ENCODE measurements around the gene DPP8.

DNA sequence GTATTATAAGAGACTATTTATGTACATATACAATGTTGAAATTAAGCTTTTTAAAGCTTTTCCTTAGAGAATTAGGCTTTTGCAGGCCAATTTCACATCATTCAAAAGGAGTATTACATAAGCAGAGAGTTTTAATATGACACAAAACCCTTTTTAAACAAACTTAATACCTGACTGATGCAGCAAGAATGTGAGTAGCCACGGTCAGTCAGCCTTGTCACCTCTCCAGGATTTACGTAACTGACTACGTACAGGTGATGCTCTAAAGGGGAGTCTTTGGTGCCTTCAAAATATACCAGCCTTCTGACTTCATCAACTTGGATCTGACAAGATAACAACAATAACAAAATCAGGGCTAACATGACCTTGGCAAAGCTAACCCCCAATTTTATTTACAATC is 50.6 kb downstream of the DPP8 start:
- TF ChIP-seq, protein P1, sequence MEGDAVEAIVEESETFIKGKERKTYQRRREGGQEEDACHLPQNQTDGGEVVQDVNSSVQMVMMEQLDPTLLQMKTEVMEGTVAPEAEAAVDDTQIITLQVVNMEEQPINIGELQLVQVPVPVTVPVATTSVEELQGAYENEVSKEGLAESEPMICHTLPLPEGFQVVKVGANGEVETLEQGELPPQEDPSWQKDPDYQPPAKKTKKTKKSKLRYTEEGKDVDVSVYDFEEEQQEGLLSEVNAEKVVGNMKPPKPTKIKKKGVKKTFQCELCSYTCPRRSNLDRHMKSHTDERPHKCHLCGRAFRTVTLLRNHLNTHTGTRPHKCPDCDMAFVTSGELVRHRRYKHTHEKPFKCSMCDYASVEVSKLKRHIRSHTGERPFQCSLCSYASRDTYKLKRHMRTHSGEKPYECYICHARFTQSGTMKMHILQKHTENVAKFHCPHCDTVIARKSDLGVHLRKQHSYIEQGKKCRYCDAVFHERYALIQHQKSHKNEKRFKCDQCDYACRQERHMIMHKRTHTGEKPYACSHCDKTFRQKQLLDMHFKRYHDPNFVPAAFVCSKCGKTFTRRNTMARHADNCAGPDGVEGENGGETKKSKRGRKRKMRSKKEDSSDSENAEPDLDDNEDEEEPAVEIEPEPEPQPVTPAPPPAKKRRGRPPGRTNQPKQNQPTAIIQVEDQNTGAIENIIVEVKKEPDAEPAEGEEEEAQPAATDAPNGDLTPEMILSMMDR (IDR thresholded peaks at IDR 0.05): no peak
- no peak for TF ChIP-seq POLR2A (IDR thresholded peaks at IDR 0.05)
- no peak for TF ChIP-seq EP300 (IDR thresholded peaks at IDR 0.05)
